ENCODE data around the gene GJA10. TPM values are rescaled to one million over a fixed set of nuclear protein-coding genes. Genes with fewer than 3 reads are reported as not detected.
"Not testable (repeated sequence)": the region's sequence is repeated elsewhere in the genome, so short reads cannot be mapped to it uniquely, and the experiment has no call there.

Gene GJA10
- not detected for polyA plus RNA-seq
- long read RNA-seq, donor 1 = 0 reads
- long read RNA-seq, donor 2 = 0 reads
- long read RNA-seq, donor 3 = 0 reads
- long read RNA-seq, donor 4 = 0 reads
- long read RNA-seq, donor 5 = 0 reads
- long read RNA-seq, donor 6 = 0 reads
- long read RNA-seq, donor 7 = 0 reads
- long read RNA-seq, donor 8 = 0 reads
- long read RNA-seq, donor 9 = 0 reads
- long read RNA-seq, donor 10 = 0 reads

GRCh38 chr6:89894169-89894568, at the start of gene GJA10:
GJA10 (plus strand) TSS chr6:89894469; CDS start chr6:89894469, 0 bp downstream.
- WGBS, 3 donors = 93 to 100% (median 93%) methylated on average over 1 of the region's 1 CpG
- no peaks in the 10 kb centered on the region for H3K4me1 ChIP-seq (ENCODE audit: control insufficient read depth in 3 of 3, insufficient read depth in 2 of 3, low read depth in 1 of 3, low read length in 2 of 3)
- no peaks in the 10 kb centered on the region for H3K9me3 ChIP-seq (ENCODE audit: control insufficient read depth in 2 of 2, insufficient read depth in 1 of 2, low read depth in 1 of 2, low read length in 1 of 2)
- H3K4me3 ChIP-seq (ENCODE audit: low read depth in 1 of 3, low read length in 3 of 3) = no peak within 1 kb of the TSS
- peaks cover 0 to 5% (median 2%) of the 10 kb centered on the region in 3 donors for H3K27me3 ChIP-seq (ENCODE audit: control insufficient read depth in 3 of 3, insufficient read depth in 3 of 3, low read length in 3 of 3)
- H3K27ac ChIP-seq (ENCODE audit: low read depth in 1 of 3, low read length in 2 of 3) = no peak within 1 kb of the TSS
- no peak for FAIRE-seq
- no peaks in the 10 kb centered on the region for H3K36me3 ChIP-seq (ENCODE audit: control insufficient read depth in 3 of 3, insufficient read depth in 2 of 3, low read depth in 1 of 3, low read length in 3 of 3)
- DNase-seq = no peak

GRCh38 chr6:89847513-89847912, 46.8 kb upstream of the GJA10 start:
- H3K4me1 ChIP-seq (ENCODE audit: control insufficient read depth in 3 of 3, insufficient read depth in 2 of 3, low read depth in 1 of 3, low read length in 2 of 3); FAIRE-seq; H3K4me3 ChIP-seq (ENCODE audit: low read depth in 1 of 3, low read length in 3 of 3); DNase-seq; H3K9me3 ChIP-seq (ENCODE audit: control insufficient read depth in 2 of 2, insufficient read depth in 1 of 2, low read depth in 1 of 2, low read length in 1 of 2); H3K27me3 ChIP-seq (ENCODE audit: control insufficient read depth in 3 of 3, insufficient read depth in 3 of 3, low read length in 3 of 3); H3K27ac ChIP-seq (ENCODE audit: low read depth in 1 of 3, low read length in 2 of 3): not testable (repeated sequence)
- 92 to 96% (median 96%) methylated on average over 5 of the region's 5 CpGs for WGBS, 3 donors
- H3K36me3 ChIP-seq (ENCODE audit: control insufficient read depth in 3 of 3, insufficient read depth in 2 of 3, low read depth in 1 of 3, low read length in 3 of 3) = peaks cover 3 to 35% (median 5%) of the 10 kb centered on the region in 3 donors

GRCh38 chr6:89853068-89853467, 41.2 kb upstream of the GJA10 start:
- H3K9me3 ChIP-seq (ENCODE audit: control insufficient read depth in 2 of 2, insufficient read depth in 1 of 2, low read depth in 1 of 2, low read length in 1 of 2) = no peaks in the 10 kb centered on the region
- no peaks in the 10 kb centered on the region for H3K4me1 ChIP-seq (ENCODE audit: control insufficient read depth in 3 of 3, insufficient read depth in 2 of 3, low read depth in 1 of 3, low read length in 2 of 3)
- 90 to 100% (median 94%) methylated on average over 1 of the region's 1 CpG for WGBS, 3 donors
- DNase-seq (no peak), FAIRE-seq (no peak)
- H3K27ac ChIP-seq (ENCODE audit: low read depth in 1 of 3, low read length in 2 of 3) = no peak overlapping the region
- no peak overlapping the region for H3K4me3 ChIP-seq (ENCODE audit: low read depth in 1 of 3, low read length in 3 of 3)
- no peaks in the 10 kb centered on the region for H3K27me3 ChIP-seq (ENCODE audit: control insufficient read depth in 3 of 3, insufficient read depth in 3 of 3, low read length in 3 of 3)
- H3K36me3 ChIP-seq (ENCODE audit: control insufficient read depth in 3 of 3, insufficient read depth in 2 of 3, low read depth in 1 of 3, low read length in 3 of 3) = peaks cover 6 to 48% (median 8%) of the 10 kb centered on the region in 3 donors

- Histone ChIP-seq H3K36me3 (ENCODE audit: control insufficient read depth in 3 of 3, insufficient read depth in 2 of 3, low read depth in 1 of 3, low read length in 3 of 3) (peaks cover 10 to 47% (median 15%) of the 10 kb centered on the region in 3 donors), H3K27me3 (ENCODE audit: control insufficient read depth in 3 of 3, insufficient read depth in 3 of 3, low read length in 3 of 3) (no peaks in the 10 kb centered on the region), H3K4me1 (ENCODE audit: control insufficient read depth in 3 of 3, insufficient read depth in 2 of 3, low read depth in 1 of 3, low read length in 2 of 3) (no peaks in the 10 kb centered on the region), H3K4me3 (ENCODE audit: low read depth in 1 of 3, low read length in 3 of 3) (no peak overlapping the region), H3K9me3 (ENCODE audit: control insufficient read depth in 2 of 2, insufficient read depth in 1 of 2, low read depth in 1 of 2, low read length in 1 of 2) (no peaks in the 10 kb centered on the region), H3K27ac (ENCODE audit: low read depth in 1 of 3, low read length in 2 of 3) (no peak overlapping the region)
- no peak for DNase-seq
- WGBS, 3 donors = 97 to 100% (median 100%) methylated on average over 1 of the region's 1 CpG
- no peak for FAIRE-seq
These were observed 36.2 kb upstream of the GJA10 start for GRCh38 chr6:89858041-89858440.

- DNase-seq (no peak), FAIRE-seq (no peak)
- no peak overlapping the region for H3K4me3 ChIP-seq (ENCODE audit: low read depth in 1 of 3, low read length in 3 of 3)
- no peak overlapping the region for H3K27ac ChIP-seq (ENCODE audit: low read depth in 1 of 3, low read length in 2 of 3)
- H3K36me3 ChIP-seq (ENCODE audit: control insufficient read depth in 3 of 3, insufficient read depth in 2 of 3, low read depth in 1 of 3, low read length in 3 of 3) = peaks cover 10 to 37% (median 15%) of the 10 kb centered on the region in 3 donors
- WGBS, 3 donors = 79 to 91% (median 82%) methylated on average over 4 of the region's 4 CpGs
- H3K27me3 ChIP-seq (ENCODE audit: control insufficient read depth in 3 of 3, insufficient read depth in 3 of 3, low read length in 3 of 3) = no peaks in the 10 kb centered on the region
- no peaks in the 10 kb centered on the region for H3K4me1 ChIP-seq (ENCODE audit: control insufficient read depth in 3 of 3, insufficient read depth in 2 of 3, low read depth in 1 of 3, low read length in 2 of 3)
- H3K9me3 ChIP-seq (ENCODE audit: control insufficient read depth in 2 of 2, insufficient read depth in 1 of 2, low read depth in 1 of 2, low read length in 1 of 2) = peaks cover 0 to under 1% of the 10 kb centered on the region in 2 donors
These were observed 34.5 kb upstream of the GJA10 start for GRCh38 chr6:89859744-89860143.

- Histone ChIP-seq H3K9me3 (ENCODE audit: control insufficient read depth in 2 of 2, insufficient read depth in 1 of 2, low read depth in 1 of 2, low read length in 1 of 2) (peaks cover 0 to 7% of the 10 kb centered on the region in 2 donors), H3K36me3 (ENCODE audit: control insufficient read depth in 3 of 3, insufficient read depth in 2 of 3, low read depth in 1 of 3, low read length in 3 of 3) (peaks cover 10 to 37% (median 10%) of the 10 kb centered on the region in 3 donors), H3K4me3 (ENCODE audit: low read depth in 1 of 3, low read length in 3 of 3) (no peak overlapping the region), H3K27ac (ENCODE audit: low read depth in 1 of 3, low read length in 2 of 3) (no peak overlapping the region), H3K27me3 (ENCODE audit: control insufficient read depth in 3 of 3, insufficient read depth in 3 of 3, low read length in 3 of 3) (no peaks in the 10 kb centered on the region), H3K4me1 (ENCODE audit: control insufficient read depth in 3 of 3, insufficient read depth in 2 of 3, low read depth in 1 of 3, low read length in 2 of 3) (no peaks in the 10 kb centered on the region)
- 91 to 97% (median 91%) methylated on average over 5 of the region's 5 CpGs for WGBS, 3 donors
- DNase-seq (no peak), FAIRE-seq (no peak)
These were observed 32.0 kb upstream of the GJA10 start for GRCh38 chr6:89862273-89862672.

- peaks cover 10 to 32% (median 11%) of the 10 kb centered on the region in 3 donors for H3K36me3 ChIP-seq (ENCODE audit: control insufficient read depth in 3 of 3, insufficient read depth in 2 of 3, low read depth in 1 of 3, low read length in 3 of 3)
- DNase-seq (no peak), FAIRE-seq (no peak)
- peaks cover 0 to 7% of the 10 kb centered on the region in 2 donors for H3K9me3 ChIP-seq (ENCODE audit: control insufficient read depth in 2 of 2, insufficient read depth in 1 of 2, low read depth in 1 of 2, low read length in 1 of 2)
- no peaks in the 10 kb centered on the region for H3K27me3 ChIP-seq (ENCODE audit: control insufficient read depth in 3 of 3, insufficient read depth in 3 of 3, low read length in 3 of 3)
- H3K4me1 ChIP-seq (ENCODE audit: control insufficient read depth in 3 of 3, insufficient read depth in 2 of 3, low read depth in 1 of 3, low read length in 2 of 3) = no peaks in the 10 kb centered on the region
- 71 to 87% (median 83%) methylated on average over 2 of the region's 2 CpGs for WGBS, 3 donors
- no peak overlapping the region for H3K4me3 ChIP-seq (ENCODE audit: low read depth in 1 of 3, low read length in 3 of 3)
- H3K27ac ChIP-seq (ENCODE audit: low read depth in 1 of 3, low read length in 2 of 3) = no peak overlapping the region
These were observed 31.6 kb upstream of the GJA10 start for GRCh38 chr6:89862698-89863097.

- Histone ChIP-seq H3K36me3 (ENCODE audit: control insufficient read depth in 3 of 3, insufficient read depth in 2 of 3, low read depth in 1 of 3, low read length in 3 of 3) (peaks cover 10 to 19% (median 11%) of the 10 kb centered on the region in 3 donors), H3K4me1 (ENCODE audit: control insufficient read depth in 3 of 3, insufficient read depth in 2 of 3, low read depth in 1 of 3, low read length in 2 of 3) (no peaks in the 10 kb centered on the region), H3K9me3 (ENCODE audit: control insufficient read depth in 2 of 2, insufficient read depth in 1 of 2, low read depth in 1 of 2, low read length in 1 of 2) (peaks cover 0 to 7% of the 10 kb centered on the region in 2 donors), H3K4me3 (ENCODE audit: low read depth in 1 of 3, low read length in 3 of 3) (no peak overlapping the region), H3K27me3 (ENCODE audit: control insufficient read depth in 3 of 3, insufficient read depth in 3 of 3, low read length in 3 of 3) (no peaks in the 10 kb centered on the region), H3K27ac (ENCODE audit: low read depth in 1 of 3, low read length in 2 of 3) (no peak overlapping the region)
- WGBS, 3 donors = 96 to 98% (median 98%) methylated on average over 6 of the region's 6 CpGs
- FAIRE-seq (no peak), DNase-seq (no peak)
These were observed 28.1 kb upstream of the GJA10 start for GRCh38 chr6:89866024-89866678.

All from small intestine (tissue), 16 donors.